ENCODE measurements around the gene DLG3. TPM values are rescaled to one million over a fixed set of nuclear protein-coding genes. Genes with fewer than 3 reads are reported as not detected.
"Not testable (repeated sequence)": the region's sequence is repeated elsewhere in the genome, so short reads cannot be mapped to it uniquely, and the experiment has no call there.

Gene DLG3
- 10 to 100 TPM; 13.8 to 19.0 TPM for polyA plus RNA-seq

DNA sequence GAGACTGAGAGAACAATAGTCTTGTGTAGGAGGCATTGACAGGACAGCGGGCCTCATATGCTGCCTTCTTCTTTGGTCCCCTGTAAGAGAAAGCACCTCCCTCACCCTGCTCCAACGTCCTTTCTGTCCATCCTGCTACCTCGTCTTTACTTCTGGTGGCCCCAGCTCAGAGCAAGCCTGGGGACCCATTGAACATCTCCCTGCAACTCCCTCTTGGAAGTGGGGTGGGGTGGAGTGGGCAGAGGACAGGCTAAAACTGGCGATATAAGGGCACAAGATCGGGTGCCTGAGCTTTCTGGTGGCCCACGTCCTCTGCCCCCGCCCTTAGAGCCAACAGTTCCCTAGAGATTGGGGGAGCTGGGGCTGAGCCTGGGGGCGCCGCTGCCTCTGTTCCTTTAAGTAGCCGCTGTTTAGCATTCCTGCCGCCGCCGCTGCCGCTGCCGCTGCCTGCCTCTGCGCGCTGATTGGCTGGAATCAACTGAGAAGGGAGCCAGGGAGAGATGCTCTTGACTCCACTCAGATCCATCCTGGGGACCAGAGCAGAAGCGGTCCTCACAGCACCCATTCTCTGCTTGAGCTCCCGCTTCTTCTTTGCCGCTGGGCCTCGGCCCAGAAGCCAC is at the start of gene DLG3:
Gene DLG3 (plus strand): TSS at position 510 of the 620 bp plus-strand sequence. CDS start 367 bp downstream, outside the sequence.
- Histone ChIP-seq H3K27ac (ENCODE audit: low read depth in 2 of 2, low read length in 1 of 2) (no peak within 1 kb of the TSS), H3K27me3 (ENCODE audit: control insufficient read depth in 1 of 2, insufficient read depth in 2 of 2, low read length in 2 of 2) (peaks cover 2 to 4% of the 10 kb centered on the region in 2 donors), H3K9me3 (ENCODE audit: control insufficient read depth in 2 of 2, insufficient read depth in 1 of 2, low read depth in 1 of 2, low read length in 1 of 2) (no peaks in the 10 kb centered on the region), H3K4me3 (ENCODE audit: low read depth in 1 of 2, low read length in 2 of 2) (no peak within 1 kb of the TSS), H3K36me3 (ENCODE audit: control insufficient read depth in 2 of 2, insufficient read depth in 2 of 2, low read length in 1 of 2) (no peaks in the 10 kb centered on the region), H3K4me1 (ENCODE audit: control insufficient read depth in 2 of 2, insufficient read depth in 2 of 2, low read length in 1 of 2) (no peaks in the 10 kb centered on the region)
- 9 to 23% methylated on average over 21 of the region's 21 CpGs for WGBS, 2 donors

DNA sequence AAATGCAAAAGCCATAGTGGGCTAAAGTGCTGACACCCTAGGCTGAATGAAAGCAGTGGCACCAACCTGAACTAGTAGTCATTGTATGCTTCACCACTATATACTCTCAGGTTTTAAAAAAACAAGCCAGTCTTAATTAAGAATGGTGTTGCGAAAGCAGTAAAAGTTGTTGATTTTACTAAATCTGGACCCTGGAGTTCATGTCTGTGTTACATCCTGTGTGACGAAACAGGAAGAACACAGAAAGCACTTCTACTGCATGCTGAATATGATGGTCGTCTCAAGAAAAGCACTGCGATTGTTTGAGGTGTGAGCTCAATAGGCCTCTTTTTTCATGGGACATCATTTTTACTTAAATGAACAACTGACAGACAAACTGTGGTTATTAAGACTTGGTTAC is 45.7 kb upstream of the DLG3 start:
- whole genome bisulfite sequencing, 2 donors, result 69 to 75% methylated on average over 4 of the region's 4 CpGs
- Histone ChIP-seq H3K4me1 (ENCODE audit: control insufficient read depth in 2 of 2, insufficient read depth in 2 of 2, low read length in 1 of 2) (no peaks in the 10 kb centered on the region), H3K36me3 (ENCODE audit: control insufficient read depth in 2 of 2, insufficient read depth in 2 of 2, low read length in 1 of 2) (no peaks in the 10 kb centered on the region), H3K27ac (ENCODE audit: low read depth in 2 of 2, low read length in 1 of 2) (no peak overlapping the region), H3K4me3 (ENCODE audit: low read depth in 1 of 2, low read length in 2 of 2) (no peak overlapping the region), H3K9me3 (ENCODE audit: control insufficient read depth in 2 of 2, insufficient read depth in 1 of 2, low read depth in 1 of 2, low read length in 1 of 2) (no peaks in the 10 kb centered on the region), H3K27me3 (ENCODE audit: control insufficient read depth in 1 of 2, insufficient read depth in 2 of 2, low read length in 2 of 2) (peaks cover 0 to 5% of the 10 kb centered on the region in 2 donors)

DNA sequence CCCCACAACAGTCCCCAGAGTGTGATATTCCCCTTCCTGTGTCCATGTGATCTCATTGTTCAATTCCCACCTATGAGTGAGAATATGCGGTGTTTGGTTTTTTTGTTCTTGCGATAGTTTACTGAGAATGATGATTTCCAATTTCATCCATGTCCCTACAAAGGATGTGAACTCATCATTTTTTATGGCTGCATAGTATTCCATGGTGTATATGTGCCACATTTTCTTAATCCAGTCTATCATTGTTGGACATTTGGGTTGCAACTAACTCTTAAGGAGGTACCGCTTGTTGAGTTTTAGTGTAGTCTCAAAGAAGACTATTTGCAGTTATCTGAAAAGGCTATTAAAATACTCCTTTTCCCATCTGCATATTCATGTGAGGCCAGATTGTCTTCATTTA is 44.5 kb upstream of the DLG3 start:
- WGBS, 2 donors, result 94 to 97% methylated on average over 1 of the region's 3 CpGs
- H3K9me3 ChIP-seq (ENCODE audit: control insufficient read depth in 2 of 2, insufficient read depth in 1 of 2, low read depth in 1 of 2, low read length in 1 of 2); H3K4me1 ChIP-seq (ENCODE audit: control insufficient read depth in 2 of 2, insufficient read depth in 2 of 2, low read length in 1 of 2); H3K4me3 ChIP-seq (ENCODE audit: low read depth in 1 of 2, low read length in 2 of 2); H3K36me3 ChIP-seq (ENCODE audit: control insufficient read depth in 2 of 2, insufficient read depth in 2 of 2, low read length in 1 of 2); H3K27ac ChIP-seq (ENCODE audit: low read depth in 2 of 2, low read length in 1 of 2); H3K27me3 ChIP-seq (ENCODE audit: control insufficient read depth in 1 of 2, insufficient read depth in 2 of 2, low read length in 2 of 2): not testable (repeated sequence)

DNA sequence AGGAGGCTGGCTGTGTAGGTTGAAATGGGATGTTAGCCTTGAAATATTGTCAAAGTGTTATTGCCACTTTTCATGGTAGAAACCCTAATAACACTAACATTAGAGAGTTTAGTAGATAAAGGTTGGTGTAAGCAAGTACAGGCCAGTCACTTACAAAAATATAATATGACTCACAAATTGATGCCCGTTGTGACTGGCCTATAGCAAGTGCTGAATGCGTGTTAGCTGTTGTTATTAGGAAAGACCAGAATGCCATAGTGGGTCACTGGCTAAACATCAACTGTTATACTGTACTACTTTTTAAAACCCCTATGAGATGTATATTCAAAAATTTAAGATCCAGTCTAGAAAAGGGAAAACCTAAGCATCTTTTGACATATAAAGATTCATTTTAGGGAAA is 41.9 kb upstream of the DLG3 start:
- Histone ChIP-seq H3K9me3 (ENCODE audit: control insufficient read depth in 2 of 2, insufficient read depth in 1 of 2, low read depth in 1 of 2, low read length in 1 of 2) (no peaks in the 10 kb centered on the region), H3K36me3 (ENCODE audit: control insufficient read depth in 2 of 2, insufficient read depth in 2 of 2, low read length in 1 of 2) (no peaks in the 10 kb centered on the region), H3K27me3 (ENCODE audit: control insufficient read depth in 1 of 2, insufficient read depth in 2 of 2, low read length in 2 of 2) (peaks cover 0 to 5% of the 10 kb centered on the region in 2 donors), H3K27ac (ENCODE audit: low read depth in 2 of 2, low read length in 1 of 2) (no peak overlapping the region), H3K4me3 (ENCODE audit: low read depth in 1 of 2, low read length in 2 of 2) (no peak overlapping the region), H3K4me1 (ENCODE audit: control insufficient read depth in 2 of 2, insufficient read depth in 2 of 2, low read length in 1 of 2) (no peaks in the 10 kb centered on the region)
- WGBS, 2 donors, result 48 to 65% methylated on average over 2 of the region's 2 CpGs

DNA sequence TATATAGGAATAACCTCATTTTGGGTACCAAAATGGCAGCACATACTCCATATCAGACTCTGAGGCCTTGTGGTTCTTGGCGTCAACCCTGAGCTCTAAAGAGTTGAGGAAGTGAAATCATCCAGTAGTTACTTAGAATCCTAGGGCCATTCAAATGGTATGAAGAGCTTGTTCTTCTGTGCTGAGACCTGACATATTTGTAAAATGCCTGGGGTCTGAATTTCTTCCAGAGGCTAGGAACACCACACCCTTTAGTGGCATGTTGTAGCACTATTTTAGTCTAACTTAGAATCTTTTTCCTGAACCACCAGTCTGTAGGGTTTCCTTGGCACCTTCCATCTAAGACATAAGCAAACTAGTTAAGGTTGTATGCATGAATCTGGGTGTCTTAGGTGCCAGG is 39.6 kb upstream of the DLG3 start:
- Histone ChIP-seq H3K27me3 (ENCODE audit: control insufficient read depth in 1 of 2, insufficient read depth in 2 of 2, low read length in 2 of 2) (peaks cover 0 to 5% of the 10 kb centered on the region in 2 donors), H3K9me3 (ENCODE audit: control insufficient read depth in 2 of 2, insufficient read depth in 1 of 2, low read depth in 1 of 2, low read length in 1 of 2) (no peaks in the 10 kb centered on the region), H3K4me1 (ENCODE audit: control insufficient read depth in 2 of 2, insufficient read depth in 2 of 2, low read length in 1 of 2) (no peaks in the 10 kb centered on the region), H3K4me3 (ENCODE audit: low read depth in 1 of 2, low read length in 2 of 2) (no peak overlapping the region), H3K27ac (ENCODE audit: low read depth in 2 of 2, low read length in 1 of 2) (no peak overlapping the region), H3K36me3 (ENCODE audit: control insufficient read depth in 2 of 2, insufficient read depth in 2 of 2, low read length in 1 of 2) (no peaks in the 10 kb centered on the region)
- 86 to 95% methylated on average over 1 of the region's 1 CpG for WGBS, 2 donors

DNA sequence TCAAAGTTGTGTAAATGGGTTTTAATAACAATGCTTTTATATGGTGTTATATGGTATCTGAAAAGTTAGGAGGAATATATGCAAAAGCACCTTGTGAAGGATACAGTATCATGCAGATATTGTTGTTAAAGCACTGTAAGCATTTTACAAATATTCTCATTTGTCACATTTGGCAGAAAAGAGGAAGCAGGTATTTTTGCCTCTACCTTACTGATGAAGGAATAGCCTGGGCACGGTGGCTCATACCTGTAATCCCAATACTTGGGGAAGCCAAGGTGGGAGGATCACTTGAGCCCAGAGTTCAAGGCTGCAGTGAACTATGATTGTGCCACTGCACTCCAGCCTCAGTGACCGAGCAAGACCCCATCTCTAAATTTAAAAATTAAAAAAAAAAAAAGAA is 33.7 kb upstream of the DLG3 start:
- WGBS, 2 donors, result 92 to 98% methylated on average over 2 of the region's 2 CpGs

DNA sequence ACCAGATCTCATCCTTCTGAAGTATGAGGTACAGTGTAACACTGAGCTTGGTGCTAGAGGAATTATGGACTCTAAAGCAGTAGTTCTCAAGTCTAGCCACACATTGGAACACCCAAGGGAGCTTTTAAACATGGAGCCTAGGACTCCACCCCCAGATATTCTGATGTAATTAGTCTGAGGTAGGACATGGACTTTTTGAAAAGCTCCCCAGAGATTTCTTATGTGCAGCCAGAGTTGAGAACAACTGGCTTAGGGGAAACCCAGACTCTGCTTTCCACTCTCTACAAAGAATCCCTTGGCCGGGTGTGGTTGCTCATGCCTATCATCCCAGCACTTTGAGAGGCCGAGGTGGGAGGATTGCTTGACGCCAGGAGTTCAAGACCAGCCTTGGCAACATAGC is 33.2 kb upstream of the DLG3 start:
- 69 to 96% methylated on average over 3 of the region's 3 CpGs for WGBS, 2 donors
- no peaks in the 10 kb centered on the region for H3K4me1 ChIP-seq (ENCODE audit: control insufficient read depth in 2 of 2, insufficient read depth in 2 of 2, low read length in 1 of 2)
- H3K27me3 ChIP-seq (ENCODE audit: control insufficient read depth in 1 of 2, insufficient read depth in 2 of 2, low read length in 2 of 2), result no peaks in the 10 kb centered on the region
- H3K27ac ChIP-seq (ENCODE audit: low read depth in 2 of 2, low read length in 1 of 2), result no peak overlapping the region
- H3K9me3 ChIP-seq (ENCODE audit: control insufficient read depth in 2 of 2, insufficient read depth in 1 of 2, low read depth in 1 of 2, low read length in 1 of 2), result no peaks in the 10 kb centered on the region
- no peaks in the 10 kb centered on the region for H3K36me3 ChIP-seq (ENCODE audit: control insufficient read depth in 2 of 2, insufficient read depth in 2 of 2, low read length in 1 of 2)
- no peak overlapping the region for H3K4me3 ChIP-seq (ENCODE audit: low read depth in 1 of 2, low read length in 2 of 2)

More for the DNA sequence above, 33.7 kb upstream of the DLG3 start:
- H3K27ac ChIP-seq (ENCODE audit: low read depth in 2 of 2, low read length in 1 of 2), result no peak overlapping the region
- no peak overlapping the region for H3K4me3 ChIP-seq (ENCODE audit: low read depth in 1 of 2, low read length in 2 of 2)
- H3K9me3 ChIP-seq (ENCODE audit: control insufficient read depth in 2 of 2, insufficient read depth in 1 of 2, low read depth in 1 of 2, low read length in 1 of 2), result no peaks in the 10 kb centered on the region
- H3K36me3 ChIP-seq (ENCODE audit: control insufficient read depth in 2 of 2, insufficient read depth in 2 of 2, low read length in 1 of 2), result no peaks in the 10 kb centered on the region
- no peaks in the 10 kb centered on the region for H3K27me3 ChIP-seq (ENCODE audit: control insufficient read depth in 1 of 2, insufficient read depth in 2 of 2, low read length in 2 of 2)
- H3K4me1 ChIP-seq (ENCODE audit: control insufficient read depth in 2 of 2, insufficient read depth in 2 of 2, low read length in 1 of 2), result no peaks in the 10 kb centered on the region

DNA sequence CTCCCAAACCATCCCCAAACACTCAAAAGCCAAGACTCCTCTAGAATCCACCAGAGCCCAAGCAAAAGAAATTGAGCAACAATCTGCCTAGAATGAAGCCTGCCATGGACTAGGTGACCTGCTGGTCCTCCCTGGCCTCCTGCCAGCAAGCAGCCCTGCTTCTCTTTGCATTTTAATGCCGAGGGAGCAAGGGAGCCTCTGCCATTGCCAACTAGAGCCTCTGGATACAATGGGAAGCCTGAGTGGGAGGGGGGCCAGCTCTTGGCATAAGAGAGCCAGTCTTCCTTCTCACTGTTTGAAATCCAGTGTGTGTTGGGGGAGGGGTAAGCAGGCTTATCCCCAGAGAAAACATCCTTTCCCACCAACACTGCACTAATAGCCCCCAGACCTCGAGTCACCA is 23.0 kb upstream of the DLG3 start:
- H3K4me3 ChIP-seq (ENCODE audit: low read depth in 1 of 2, low read length in 2 of 2), result no peak overlapping the region
- no peak overlapping the region for H3K27ac ChIP-seq (ENCODE audit: low read depth in 2 of 2, low read length in 1 of 2)
- H3K9me3 ChIP-seq (ENCODE audit: control insufficient read depth in 2 of 2, insufficient read depth in 1 of 2, low read depth in 1 of 2, low read length in 1 of 2), result no peaks in the 10 kb centered on the region
- WGBS, 2 donors, result 31 to 51% methylated on average over 2 of the region's 2 CpGs
- H3K4me1 ChIP-seq (ENCODE audit: control insufficient read depth in 2 of 2, insufficient read depth in 2 of 2, low read length in 1 of 2), result no peaks in the 10 kb centered on the region
- H3K27me3 ChIP-seq (ENCODE audit: control insufficient read depth in 1 of 2, insufficient read depth in 2 of 2, low read length in 2 of 2), result no peaks in the 10 kb centered on the region
- no peaks in the 10 kb centered on the region for H3K36me3 ChIP-seq (ENCODE audit: control insufficient read depth in 2 of 2, insufficient read depth in 2 of 2, low read length in 1 of 2)

DNA sequence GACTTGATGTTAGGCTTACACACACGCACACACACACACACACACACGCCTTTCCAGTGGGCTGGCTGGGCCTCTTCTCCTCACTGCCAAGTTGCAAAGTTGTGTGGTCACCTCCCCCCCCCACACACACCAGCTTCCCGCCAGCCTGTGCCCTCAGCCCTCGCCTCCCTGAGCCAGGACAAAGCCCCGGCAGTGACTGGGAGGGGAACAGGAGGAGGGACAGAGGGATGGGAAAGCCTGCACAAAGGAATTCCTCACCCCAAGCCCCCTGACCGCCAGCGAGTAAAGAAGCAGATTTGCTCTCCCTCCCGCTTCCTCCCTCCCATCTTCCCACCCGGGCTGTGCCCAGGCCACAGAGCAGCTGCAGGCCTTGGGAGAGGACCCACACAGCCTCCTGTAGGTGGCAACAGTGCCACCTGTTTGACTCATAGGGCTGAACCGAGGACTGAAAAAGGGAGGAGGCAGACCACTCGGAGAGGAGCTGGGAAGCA is 21.7 kb upstream of the DLG3 start, which contains the start of gene GDPD2:
Gene GDPD2 (plus strand): TSS at position 464 of the 491 bp plus-strand sequence. CDS start 1,671 bp downstream, outside the sequence.
- WGBS, 2 donors, result 24 to 36% methylated on average over 9 to 11 of the region's 11 CpGs
- Histone ChIP-seq H3K27me3 (ENCODE audit: control insufficient read depth in 1 of 2, insufficient read depth in 2 of 2, low read length in 2 of 2) (no peaks in the 10 kb centered on the region), H3K27ac (ENCODE audit: low read depth in 2 of 2, low read length in 1 of 2) (no peak within 1 kb of the TSS), H3K9me3 (ENCODE audit: control insufficient read depth in 2 of 2, insufficient read depth in 1 of 2, low read depth in 1 of 2, low read length in 1 of 2) (no peaks in the 10 kb centered on the region), H3K36me3 (ENCODE audit: control insufficient read depth in 2 of 2, insufficient read depth in 2 of 2, low read length in 1 of 2) (no peaks in the 10 kb centered on the region), H3K4me3 (ENCODE audit: low read depth in 1 of 2, low read length in 2 of 2) (no peak within 1 kb of the TSS), H3K4me1 (ENCODE audit: control insufficient read depth in 2 of 2, insufficient read depth in 2 of 2, low read length in 1 of 2) (no peaks in the 10 kb centered on the region)
